NB4 (cell line): ENCODE measurements around the gene COMT.

ENCODE experiments used
- POLR2A ChIP-seq: IDR thresholded peaks from 2 replicates; pipeline ENCODE4 v1.6.1; 2011; ENCODE audit warnings: mild to moderate bottlenecking; ENCODE audit not compliant: insufficient read length; ENCODE audit errors: extremely low read depth
- TF ChIP-seq, protein P1 (sequence below): IDR thresholded peaks from one replicate; pipeline ENCODE4 v1.5.1; 2012; ENCODE audit warnings: low read depth, low read length

DNA sequence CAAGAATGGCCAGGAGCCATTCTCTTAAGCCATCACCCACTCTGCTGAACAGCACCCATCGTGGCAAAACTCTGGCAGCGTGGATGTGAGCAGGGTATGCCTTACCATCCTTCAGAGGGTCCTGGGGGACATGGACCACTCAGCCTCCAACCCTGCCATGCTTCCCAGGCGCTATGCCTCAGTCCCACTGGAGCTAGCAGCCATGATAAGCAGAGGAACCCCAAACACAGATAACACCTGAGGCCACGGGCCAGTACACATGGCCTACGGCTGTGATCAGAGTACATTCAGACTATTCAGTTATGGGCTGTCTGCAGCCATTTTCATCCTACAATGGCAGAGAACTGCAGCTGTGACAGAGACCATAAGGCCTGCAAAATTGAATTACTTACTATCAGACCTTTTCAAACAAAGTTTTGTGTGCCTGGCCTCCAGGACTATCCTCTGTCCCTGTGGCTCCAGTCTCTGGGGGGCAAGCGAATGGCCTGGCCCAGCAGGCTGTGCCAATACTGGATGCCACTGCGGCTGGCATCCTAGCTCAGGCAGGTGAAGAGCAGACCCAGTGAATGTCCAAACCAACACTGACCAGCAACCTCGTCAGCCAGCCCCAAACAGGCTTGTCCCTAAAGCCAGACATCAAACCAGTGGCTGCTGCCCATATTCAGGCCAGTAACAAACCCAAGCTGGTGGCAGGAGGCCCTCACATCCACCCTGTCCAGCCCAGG, 68.2 kb downstream of the COMT start:
- TF ChIP-seq, protein P1, sequence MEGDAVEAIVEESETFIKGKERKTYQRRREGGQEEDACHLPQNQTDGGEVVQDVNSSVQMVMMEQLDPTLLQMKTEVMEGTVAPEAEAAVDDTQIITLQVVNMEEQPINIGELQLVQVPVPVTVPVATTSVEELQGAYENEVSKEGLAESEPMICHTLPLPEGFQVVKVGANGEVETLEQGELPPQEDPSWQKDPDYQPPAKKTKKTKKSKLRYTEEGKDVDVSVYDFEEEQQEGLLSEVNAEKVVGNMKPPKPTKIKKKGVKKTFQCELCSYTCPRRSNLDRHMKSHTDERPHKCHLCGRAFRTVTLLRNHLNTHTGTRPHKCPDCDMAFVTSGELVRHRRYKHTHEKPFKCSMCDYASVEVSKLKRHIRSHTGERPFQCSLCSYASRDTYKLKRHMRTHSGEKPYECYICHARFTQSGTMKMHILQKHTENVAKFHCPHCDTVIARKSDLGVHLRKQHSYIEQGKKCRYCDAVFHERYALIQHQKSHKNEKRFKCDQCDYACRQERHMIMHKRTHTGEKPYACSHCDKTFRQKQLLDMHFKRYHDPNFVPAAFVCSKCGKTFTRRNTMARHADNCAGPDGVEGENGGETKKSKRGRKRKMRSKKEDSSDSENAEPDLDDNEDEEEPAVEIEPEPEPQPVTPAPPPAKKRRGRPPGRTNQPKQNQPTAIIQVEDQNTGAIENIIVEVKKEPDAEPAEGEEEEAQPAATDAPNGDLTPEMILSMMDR, result no peak
- TF ChIP-seq POLR2A, result no peak
